ENCODE measurements around the gene PCDHGA12.
"Not testable (repeated sequence)": the region's sequence is repeated elsewhere in the genome, so short reads cannot be mapped to it uniquely, and the experiment has no call there.

The PCDHGA12 gene

DNA sequence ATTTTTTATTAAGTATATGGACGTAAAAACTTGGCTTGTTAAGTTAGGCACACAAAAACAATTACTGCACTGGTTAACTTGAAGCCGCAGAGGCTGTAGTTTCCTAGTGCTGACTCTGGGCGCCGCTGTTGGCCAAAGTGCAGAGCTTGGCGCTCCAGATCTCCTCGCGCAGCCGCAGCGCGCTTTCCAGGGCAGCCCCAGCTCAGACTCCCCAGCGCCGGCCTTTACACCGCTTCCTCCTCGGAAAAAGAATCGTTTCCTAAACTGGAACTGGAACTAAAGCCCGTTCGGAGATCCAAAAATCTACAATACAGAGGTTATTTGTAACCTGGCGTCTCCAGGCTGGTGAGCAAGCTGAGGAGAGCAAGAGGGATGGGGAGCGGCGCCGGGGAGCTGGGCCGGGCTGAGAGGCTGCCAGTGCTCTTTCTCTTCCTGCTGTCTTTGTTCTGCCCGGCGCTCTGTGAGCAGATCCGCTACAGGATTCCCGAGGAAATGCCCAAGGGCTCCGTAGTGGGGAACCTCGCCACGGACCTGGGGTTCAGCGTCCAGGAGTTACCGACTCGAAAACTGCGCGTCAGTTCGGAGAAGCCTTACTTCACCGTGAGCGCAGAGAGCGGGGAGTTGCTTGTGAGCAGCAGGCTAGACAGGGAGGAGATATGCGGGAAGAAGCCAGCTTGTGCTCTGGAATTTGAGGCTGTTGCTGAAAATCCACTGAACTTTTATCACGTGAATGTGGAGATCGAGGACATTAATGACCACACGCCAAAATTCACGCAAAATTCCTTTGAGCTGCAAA lies 32.4 kb upstream of the PCDHGA12 start, which contains the start of gene PCDHGB5:
Gene PCDHGB5, plus strand, starts transcription at position 192 of the 796 bp plus-strand sequence. Its CDS starts 181 bp downstream, at position 373.
- TF ChIP-seq, protein P1, sequence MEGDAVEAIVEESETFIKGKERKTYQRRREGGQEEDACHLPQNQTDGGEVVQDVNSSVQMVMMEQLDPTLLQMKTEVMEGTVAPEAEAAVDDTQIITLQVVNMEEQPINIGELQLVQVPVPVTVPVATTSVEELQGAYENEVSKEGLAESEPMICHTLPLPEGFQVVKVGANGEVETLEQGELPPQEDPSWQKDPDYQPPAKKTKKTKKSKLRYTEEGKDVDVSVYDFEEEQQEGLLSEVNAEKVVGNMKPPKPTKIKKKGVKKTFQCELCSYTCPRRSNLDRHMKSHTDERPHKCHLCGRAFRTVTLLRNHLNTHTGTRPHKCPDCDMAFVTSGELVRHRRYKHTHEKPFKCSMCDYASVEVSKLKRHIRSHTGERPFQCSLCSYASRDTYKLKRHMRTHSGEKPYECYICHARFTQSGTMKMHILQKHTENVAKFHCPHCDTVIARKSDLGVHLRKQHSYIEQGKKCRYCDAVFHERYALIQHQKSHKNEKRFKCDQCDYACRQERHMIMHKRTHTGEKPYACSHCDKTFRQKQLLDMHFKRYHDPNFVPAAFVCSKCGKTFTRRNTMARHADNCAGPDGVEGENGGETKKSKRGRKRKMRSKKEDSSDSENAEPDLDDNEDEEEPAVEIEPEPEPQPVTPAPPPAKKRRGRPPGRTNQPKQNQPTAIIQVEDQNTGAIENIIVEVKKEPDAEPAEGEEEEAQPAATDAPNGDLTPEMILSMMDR (conservative IDR thresholded peaks at IDR 0.05; ENCODE audit: low read depth, low read length) = peak; percentile 47
- H3K4me2 ChIP-seq; H3K36me3 ChIP-seq (ENCODE audit: insufficient read depth); H3K9ac ChIP-seq; H3K4me3 ChIP-seq (IDR thresholded peaks at IDR 0.05; ENCODE audit: insufficient read depth, low read depth, low read length); H4K20me1 ChIP-seq (ENCODE audit: insufficient read depth); H3K4me1 ChIP-seq (ENCODE audit: low read depth, poor library complexity, severe bottlenecking); H3K27me3 ChIP-seq (ENCODE audit: insufficient read depth, low read depth); H2AFZ ChIP-seq (ENCODE audit: low read depth); H3K79me2 ChIP-seq (ENCODE audit: insufficient read depth, low read depth); H3K27ac ChIP-seq: not testable (repeated sequence)

DNA sequence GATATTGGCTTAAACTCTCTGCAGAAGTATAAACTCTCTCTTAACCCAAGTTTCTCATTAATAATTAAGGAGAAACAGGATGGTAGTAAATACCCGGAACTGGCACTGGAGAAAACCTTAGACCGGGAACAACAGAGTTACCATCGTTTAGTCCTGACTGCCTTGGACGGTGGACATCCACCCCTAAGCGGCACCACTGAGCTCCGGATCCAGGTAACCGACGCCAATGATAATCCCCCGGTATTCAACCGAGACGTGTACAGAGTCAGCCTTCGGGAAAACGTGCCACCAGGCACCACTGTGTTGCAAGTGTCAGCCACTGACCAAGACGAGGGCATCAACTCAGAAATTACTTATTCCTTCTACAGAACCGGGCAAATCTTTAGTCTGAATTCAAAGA lies 31.7 kb upstream of the PCDHGA12 start:
- no peak overlapping the region for H3K4me3 ChIP-seq (IDR thresholded peaks at IDR 0.05; ENCODE audit: insufficient read depth, low read depth, low read length)
- no peak overlapping the region for H3K9ac ChIP-seq
- no peak overlapping the region for H3K27ac ChIP-seq
- H3K36me3 ChIP-seq (ENCODE audit: insufficient read depth) = no peaks in the 10 kb centered on the region
- no peaks in the 10 kb centered on the region for H3K4me1 ChIP-seq (ENCODE audit: low read depth, poor library complexity, severe bottlenecking)
- TF ChIP-seq, protein P1 (conservative IDR thresholded peaks at IDR 0.05; ENCODE audit: low read depth, low read length) = no peak
- no peak overlapping the region for H3K4me2 ChIP-seq
- no peaks in the 10 kb centered on the region for H3K27me3 ChIP-seq (ENCODE audit: insufficient read depth, low read depth)
- no peak overlapping the region for H2AFZ ChIP-seq (ENCODE audit: low read depth)
- no peaks in the 10 kb centered on the region for H3K79me2 ChIP-seq (ENCODE audit: insufficient read depth, low read depth)
- H4K20me1 ChIP-seq (ENCODE audit: insufficient read depth) = no peaks in the 10 kb centered on the region

DNA sequence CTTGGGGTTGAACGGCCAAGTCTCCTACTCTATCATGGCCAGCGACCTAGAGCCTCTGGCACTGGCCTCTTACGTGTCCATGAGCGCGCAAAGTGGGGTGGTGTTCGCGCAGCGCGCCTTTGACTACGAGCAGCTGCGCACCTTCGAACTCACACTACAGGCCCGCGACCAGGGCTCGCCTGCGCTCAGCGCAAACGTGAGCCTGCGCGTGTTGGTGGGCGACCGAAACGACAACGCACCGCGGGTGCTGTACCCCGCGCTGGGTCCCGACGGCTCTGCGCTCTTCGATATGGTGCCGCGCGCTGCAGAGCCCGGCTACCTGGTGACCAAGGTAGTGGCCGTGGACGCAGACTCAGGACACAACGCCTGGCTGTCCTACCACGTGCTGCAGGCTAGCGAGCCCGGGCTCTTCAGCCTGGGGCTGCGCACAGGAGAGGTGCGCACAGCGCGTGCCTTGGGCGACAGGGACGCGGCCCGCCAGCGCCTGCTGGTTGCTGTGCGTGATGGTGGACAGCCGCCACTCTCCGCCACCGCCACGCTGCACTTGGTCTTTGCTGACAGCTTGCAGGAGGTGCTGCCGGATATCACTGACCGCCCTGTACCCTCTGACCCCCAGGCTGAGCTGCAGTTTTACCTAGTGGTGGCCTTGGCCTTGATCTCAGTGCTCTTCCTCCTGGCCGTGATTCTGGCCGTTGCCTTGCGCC lies 30.6 kb upstream of the PCDHGA12 start:
- Histone ChIP-seq H2AFZ (ENCODE audit: low read depth) (no peak overlapping the region), H3K27ac (no peak overlapping the region), H3K4me1 (ENCODE audit: low read depth, poor library complexity, severe bottlenecking) (no peaks in the 10 kb centered on the region), H3K4me2 (no peak overlapping the region), H3K4me3 (IDR thresholded peaks at IDR 0.05; ENCODE audit: insufficient read depth, low read depth, low read length) (no peak overlapping the region), H3K79me2 (ENCODE audit: insufficient read depth, low read depth) (no peaks in the 10 kb centered on the region), H3K36me3 (ENCODE audit: insufficient read depth) (no peaks in the 10 kb centered on the region), H3K9ac (no peak overlapping the region), H4K20me1 (ENCODE audit: insufficient read depth) (no peaks in the 10 kb centered on the region), H3K27me3 (ENCODE audit: insufficient read depth, low read depth) (no peaks in the 10 kb centered on the region)
- TF ChIP-seq, protein P1 (conservative IDR thresholded peaks at IDR 0.05; ENCODE audit: low read depth, low read length) = no peak

DNA sequence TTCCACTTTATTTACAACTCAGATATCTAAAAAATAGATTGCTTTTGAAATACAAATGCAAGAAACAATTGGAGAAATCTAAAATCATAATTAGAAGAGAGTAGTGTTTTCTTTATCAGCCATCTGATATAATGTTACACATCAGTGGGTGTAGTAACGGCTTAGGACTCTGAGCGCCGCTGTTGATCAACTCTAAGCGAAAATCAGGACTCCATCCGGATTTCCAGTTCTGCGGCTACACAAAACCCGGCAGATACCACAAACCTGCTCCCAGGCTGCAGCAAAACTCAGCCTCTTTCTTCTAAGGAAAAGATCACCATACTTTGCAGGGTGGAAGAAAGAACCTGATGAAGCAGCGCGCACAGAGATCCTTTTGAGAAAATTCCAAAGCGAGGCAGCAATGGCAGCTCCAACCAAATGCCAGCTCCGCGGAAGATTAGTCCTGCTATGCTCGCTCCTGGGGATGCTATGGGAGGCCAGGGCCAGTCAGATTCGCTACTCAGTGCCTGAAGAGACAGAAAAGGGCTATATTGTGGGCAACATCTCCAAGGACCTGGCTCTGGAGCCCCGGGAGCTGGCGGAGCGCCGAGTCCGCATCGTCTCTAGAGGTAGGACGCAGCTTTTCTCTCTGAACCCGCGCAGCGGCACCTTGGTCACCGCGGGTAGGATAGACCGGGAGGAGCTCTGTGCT lies 27.6 kb upstream of the PCDHGA12 start, which contains the start of gene PCDHGA9:
Gene PCDHGA9, plus strand, starts transcription at position 226 of the 691 bp plus-strand sequence. Its CDS starts 175 bp downstream, at position 401.
- TF ChIP-seq, protein P1 (conservative IDR thresholded peaks at IDR 0.05; ENCODE audit: low read depth, low read length) = no peak
- H3K27me3 ChIP-seq (ENCODE audit: insufficient read depth, low read depth) = no peaks in the 10 kb centered on the region
- no peak within 1 kb of the TSS for H3K4me3 ChIP-seq (IDR thresholded peaks at IDR 0.05; ENCODE audit: insufficient read depth, low read depth, low read length)
- no peak within 1 kb of the TSS for H2AFZ ChIP-seq (ENCODE audit: low read depth)
- H3K79me2 ChIP-seq (ENCODE audit: insufficient read depth, low read depth) = no peaks in the 10 kb centered on the region
- no peaks in the 10 kb centered on the region for H3K4me1 ChIP-seq (ENCODE audit: low read depth, poor library complexity, severe bottlenecking)
- no peak within 1 kb of the TSS for H3K27ac ChIP-seq
- H3K4me2 ChIP-seq = no peak within 1 kb of the TSS
- H4K20me1 ChIP-seq (ENCODE audit: insufficient read depth) = no peaks in the 10 kb centered on the region
- no peaks in the 10 kb centered on the region for H3K36me3 ChIP-seq (ENCODE audit: insufficient read depth)
- H3K9ac ChIP-seq = no peak within 1 kb of the TSS
